Smooth muscle cell (in vitro differentiated cells): ENCODE data around the gene KRTAP5-7. TPM values are rescaled to one million over a fixed set of nuclear protein-coding genes. Genes with fewer than 3 reads are reported as not detected.

Experiments
- DNase-seq: peaks from one replicate; lab custom pipeline; 2025; ENCODE audit not compliant: unreplicated experiment; lab: John Stamatoyannopoulos, UW
- H2AFZ ChIP-seq: fragments of 200-600 bp; sonication (generic); 2 replicates; pipeline ENCODE4 v1.6.0; 2016; ENCODE audit warnings: antibody characterized with exemption, low read depth, mild to moderate bottlenecking
- H3F3A ChIP-seq: fragments of 200-600 bp; sonication (generic); 2 replicates; pipeline ENCODE4 v1.6.0; 2017; ENCODE audit warnings: antibody characterized with exemption, low read depth
- H3K27ac ChIP-seq: fragments of 200-600 bp; sonication (generic); 2 replicates; pipeline ENCODE4 v1.5.1; 2016; ENCODE audit warnings: low read depth, mild to moderate bottlenecking
- H3K27me3 ChIP-seq: fragments of 200-600 bp; sonication (generic); 2 replicates; pipeline ENCODE4 v1.6.1; 2016; ENCODE audit warnings: low read depth, mild to moderate bottlenecking
- H3K36me3 ChIP-seq: fragments of 200-600 bp; sonication (generic); 2 replicates; pipeline ENCODE4 v1.5.1; 2016; ENCODE audit warnings: low read depth
- H3K4me1 ChIP-seq: fragments of 200-600 bp; sonication (generic); 2 replicates; pipeline ENCODE4 v1.5.1; 2016; ENCODE audit warnings: low read depth
- H3K4me2 ChIP-seq: fragments of 200-600 bp; sonication (generic); 2 replicates; pipeline ENCODE4 v1.6.0; 2016; ENCODE audit warnings: mild to moderate bottlenecking
- H3K4me3 ChIP-seq: fragments of 200-600 bp; sonication (generic); 2 replicates; pipeline ENCODE4 v1.5.1; 2016; ENCODE audit warnings: mild to moderate bottlenecking
- H3K79me2 ChIP-seq: fragments of 200-600 bp; sonication (generic); 2 replicates; pipeline ENCODE4 v1.6.0; 2016; ENCODE audit warnings: low read depth, mild to moderate bottlenecking
- H3K9ac ChIP-seq: fragments of 200-600 bp; sonication (generic); 2 replicates; pipeline ENCODE4 v1.6.0; 2016; ENCODE audit warnings: low read depth
- H3K9me3 ChIP-seq: fragments of 200-600 bp; sonication (generic); replicated peaks from 2 replicates; pipeline ENCODE4 v1.5.1; 2016; ENCODE audit warnings: low read depth
- H4K20me1 ChIP-seq: fragments of 200-600 bp; sonication (generic); 2 replicates; pipeline ENCODE4 v1.6.0; 2016; ENCODE audit warnings: low read depth
- CTCF ChIP-seq: fragments of 200-600 bp; sonication (generic); IDR thresholded peaks from 2 replicates; pipeline ENCODE4 v1.5.1; 2017; ENCODE audit warnings: borderline replicate concordance, mild to moderate bottlenecking, antibody characterized with exemption; ENCODE audit not compliant: insufficient read depth, poor library complexity, severe bottlenecking
- WGBS: methylation state at CpG from one replicate; pipeline ENCODE4 v1.1.7; 2016; ENCODE audit warnings: low lambda C conversion rate; 5-methylcytosine and 5-hydroxymethylcytosine counted together
- polyA plus RNA-seq: library from polyadenylated mRNA; unstranded; fragments of >200 nt; fragmentation: Nextera tagmentation; extraction: Ambion mirVana; gene quantifications from 2 replicates; pipeline ENCODE4 v1.2.1, GENCODE V29; 2016
- total RNA-seq: library from RNA; depleted of rRNA; stranded (reverse); fragments of >200 nt; gene quantifications from 2 replicates; pipeline ENCODE4 v1.2.3, GENCODE V29; 2014

KRTAP5-7 gene
- total and polyA plus RNA-seq, 2 experiments from 2014 or later = not detected

GRCh38 chr11:71481101-71481960 is 45.7 kb upstream of the KRTAP5-7 start:
- Histone ChIP-seq H3K36me3 (no peaks in the 10 kb centered on the region), H3K27me3 (no peaks in the 10 kb centered on the region), H3F3A (no peaks in the 10 kb centered on the region), H2AFZ (no peak overlapping the region), H3K9me3 (no peaks in the 10 kb centered on the region), H3K27ac (no peak overlapping the region), H3K4me1 (no peaks in the 10 kb centered on the region), H3K79me2 (no peaks in the 10 kb centered on the region), H3K4me2 (no peak overlapping the region), H3K9ac (no peak overlapping the region), H3K4me3 (no peak overlapping the region), H4K20me1 (no peaks in the 10 kb centered on the region)
- TF ChIP-seq CTCF = no peak
- no peak for DNase-seq
- WGBS = 76% methylated on average over 24 of the region's 24 CpGs

- no peak for DNase-seq
- H3K4me1 ChIP-seq = no peaks in the 10 kb centered on the region
- no peaks in the 10 kb centered on the region for H3K36me3 ChIP-seq
- no peak overlapping the region for H3K4me2 ChIP-seq
- no peaks in the 10 kb centered on the region for H3K79me2 ChIP-seq
- H4K20me1 ChIP-seq = no peaks in the 10 kb centered on the region
- H3K9ac ChIP-seq = no peak overlapping the region
- no peaks in the 10 kb centered on the region for H3K9me3 ChIP-seq
- H3K27ac ChIP-seq = no peak overlapping the region
- no peaks in the 10 kb centered on the region for H3F3A ChIP-seq
- TF ChIP-seq CTCF = no peak
- H3K4me3 ChIP-seq = no peak overlapping the region
- no peaks in the 10 kb centered on the region for H3K27me3 ChIP-seq
- H2AFZ ChIP-seq = no peak overlapping the region
- WGBS = 96% methylated on average over 18 of the region's 18 CpGs
These were observed 44.9 kb upstream of the KRTAP5-7 start for GRCh38 chr11:71482216-71482615.

GRCh38 chr11:71482746-71483364 is 44.2 kb upstream of the KRTAP5-7 start:
- no peaks in the 10 kb centered on the region for H3K4me1 ChIP-seq
- TF ChIP-seq CTCF = no peak

GRCh38 chr11:71483692-71484091 is 43.4 kb upstream of the KRTAP5-7 start:
- Histone ChIP-seq H3K9me3 (no peaks in the 10 kb centered on the region), H4K20me1 (no peaks in the 10 kb centered on the region), H3K36me3 (no peaks in the 10 kb centered on the region), H3K27me3 (no peaks in the 10 kb centered on the region), H3K9ac (no peak overlapping the region), H3K79me2 (no peaks in the 10 kb centered on the region), H2AFZ (no peak overlapping the region), H3K27ac (no peak overlapping the region), H3K4me3 (no peak overlapping the region), H3K4me1 (no peaks in the 10 kb centered on the region), H3K4me2 (no peak overlapping the region), H3F3A (no peaks in the 10 kb centered on the region)
- 98% methylated on average over 6 of the region's 6 CpGs for WGBS
- no peak for TF ChIP-seq CTCF
- no peak for DNase-seq

More at GRCh38 chr11:71482746-71483364, 44.2 kb upstream of the KRTAP5-7 start:
- Histone ChIP-seq H2AFZ (no peak overlapping the region), H3K27me3 (no peaks in the 10 kb centered on the region), H3K36me3 (no peaks in the 10 kb centered on the region), H3K9ac (no peak overlapping the region), H3K27ac (no peak overlapping the region), H3K9me3 (no peaks in the 10 kb centered on the region), H3K4me2 (no peak overlapping the region), H3K79me2 (no peaks in the 10 kb centered on the region), H3F3A (no peaks in the 10 kb centered on the region), H3K4me3 (no peak overlapping the region), H4K20me1 (no peaks in the 10 kb centered on the region)
- 98% methylated on average over 13 of the region's 13 CpGs for WGBS
- no peak for DNase-seq
